Mesodermal cell (in vitro differentiated cells): ENCODE data around the gene GNAO1.

ENCODE experiments used
- H3K27ac ChIP-seq: 2 replicates; pipeline ENCODE4 v1.7.0; 2013; ENCODE audit warnings: mild to moderate bottlenecking, low read depth, low read length, moderate library complexity; ENCODE audit not compliant: severe bottlenecking
- H3K36me3 ChIP-seq: 2 replicates; pipeline ENCODE4 v1.7.1; 2013; ENCODE audit warnings: mild to moderate bottlenecking, low read length, moderate library complexity; ENCODE audit not compliant: control insufficient read depth, insufficient read depth
- H3K4me1 ChIP-seq: one replicate; pipeline ENCODE4 v1.7.1; 2013; ENCODE audit warnings: mild to moderate bottlenecking, low read length; ENCODE audit not compliant: insufficient read depth, control insufficient read depth, poor library complexity, severe bottlenecking
- H3K4me3 ChIP-seq: 2 replicates; pipeline ENCODE4 v1.7.0; 2013; ENCODE audit warnings: low read length, control low read depth, mild to moderate bottlenecking; ENCODE audit not compliant: insufficient read depth, poor library complexity, severe bottlenecking; ENCODE audit errors: extremely low read depth
- H3K9me3 ChIP-seq: 2 replicates; pipeline ENCODE4 v1.7.1; 2013; ENCODE audit warnings: mild to moderate bottlenecking, low read length, moderate library complexity; ENCODE audit not compliant: control insufficient read depth
- WGBS, 2 experiments: methylation state at CpG; one replicate each; pipeline ENCODE4 v1.1.5; 2013; ENCODE audit warnings: missing lambda C conversion rate in 2 of 2; ENCODE audit not compliant: insufficient coverage in 2 of 2; 5-methylcytosine and 5-hydroxymethylcytosine counted together

GNAO1 gene

GRCh38 chr16:56340864-56341365, 149.6 kb downstream of the GNAO1 start:
- Histone ChIP-seq H3K9me3 (no peaks in the 10 kb centered on the region), H3K36me3 (no peaks in the 10 kb centered on the region), H3K4me1 (no peaks in the 10 kb centered on the region), H3K27ac (no peak overlapping the region), H3K4me3 (no peak overlapping the region)
- WGBS, 2 experiments: 88 to 95% methylated on average over 13 to 16 of the region's 17 CpGs

DNA sequence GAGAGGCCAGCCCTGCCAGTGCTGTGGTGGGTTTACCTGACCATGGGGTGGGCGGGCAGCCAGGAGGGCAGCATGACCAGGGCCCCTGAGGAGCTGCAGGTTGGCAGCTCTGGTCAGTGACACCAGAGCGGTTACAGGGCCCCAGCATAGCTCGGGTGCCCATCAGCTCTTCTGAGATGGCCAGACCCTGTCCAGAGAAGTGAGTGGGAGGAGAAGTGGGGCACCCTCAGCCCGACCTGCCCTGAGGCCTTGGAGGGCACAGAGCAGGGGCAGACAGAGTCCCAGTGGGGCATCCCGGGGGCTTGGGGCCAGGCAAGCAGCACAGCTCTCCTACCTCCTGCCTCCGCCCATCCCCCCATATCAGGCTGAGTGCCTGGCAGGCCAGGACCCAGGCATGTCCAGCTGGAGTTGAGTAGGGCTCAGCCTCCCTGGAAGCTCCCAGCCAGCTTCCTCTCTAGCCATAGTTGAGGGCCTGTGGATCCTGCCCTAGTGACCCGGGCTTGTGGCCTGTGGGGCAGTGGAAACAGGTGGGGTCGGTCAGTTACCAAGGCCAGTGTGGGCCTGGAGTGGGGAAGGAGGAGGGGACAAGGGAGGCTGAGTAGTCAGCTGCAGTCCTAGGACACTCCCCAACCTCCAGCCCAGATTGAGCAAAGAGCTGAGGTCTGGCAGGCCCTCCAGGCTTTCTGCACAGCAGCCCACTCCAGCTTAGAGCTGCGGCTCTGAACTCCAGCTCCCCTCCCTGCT, 150.5 kb downstream of the GNAO1 start:
- Histone ChIP-seq H3K9me3 (no peaks in the 10 kb centered on the region), H3K36me3 (no peaks in the 10 kb centered on the region), H3K4me3 (no peak overlapping the region), H3K4me1 (no peaks in the 10 kb centered on the region), H3K27ac (no peak overlapping the region)
- 83 to 89% methylated on average over 6 to 8 of the region's 9 CpGs for WGBS, 2 experiments

DNA sequence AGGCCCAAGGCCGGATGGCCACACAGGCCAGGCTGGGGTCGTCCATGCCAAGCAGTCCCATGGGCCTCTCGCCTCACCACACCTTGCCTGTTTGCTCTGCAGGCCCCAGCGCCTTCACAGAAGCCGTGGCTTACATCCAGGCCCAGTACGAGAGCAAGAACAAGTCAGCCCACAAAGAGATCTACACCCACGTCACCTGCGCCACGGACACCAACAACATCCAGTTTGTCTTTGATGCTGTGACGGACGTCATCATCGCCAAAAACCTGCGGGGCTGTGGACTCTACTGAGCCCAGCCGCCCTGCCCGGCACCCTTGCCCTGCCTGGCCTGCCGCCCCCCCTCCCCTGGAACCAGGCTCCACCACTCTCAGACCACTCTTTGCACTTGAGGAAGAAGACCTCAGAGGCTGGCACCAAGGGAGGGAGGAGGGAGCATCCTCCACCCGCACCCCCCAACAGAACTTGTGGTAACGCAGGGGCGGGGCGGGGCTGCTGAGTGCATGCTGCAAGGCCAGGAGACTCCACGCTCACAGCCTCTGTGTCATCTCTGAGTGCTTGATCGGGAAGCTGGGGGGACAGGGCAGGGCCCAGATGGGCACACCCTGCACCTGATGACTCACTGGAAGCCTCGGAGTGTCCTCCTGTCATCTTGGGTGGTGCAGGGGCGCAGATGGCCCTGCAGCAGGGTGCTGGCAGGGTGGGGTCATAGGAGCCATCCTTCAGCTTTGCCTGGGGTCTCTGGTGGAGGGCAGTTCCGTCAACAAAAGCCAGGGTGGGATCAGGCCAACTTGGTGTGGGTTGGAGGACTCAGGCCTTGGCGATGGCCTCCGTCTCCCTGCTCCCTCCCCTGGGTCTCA, 152.6 kb downstream of the GNAO1 start:
- Histone ChIP-seq H3K27ac (no peak overlapping the region), H3K36me3 (no peaks in the 10 kb centered on the region), H3K4me3 (no peak overlapping the region), H3K4me1 (no peaks in the 10 kb centered on the region), H3K9me3 (no peaks in the 10 kb centered on the region)
- WGBS, 2 experiments: 95 to 97% methylated on average over 16 to 22 of the region's 27 CpGs

DNA sequence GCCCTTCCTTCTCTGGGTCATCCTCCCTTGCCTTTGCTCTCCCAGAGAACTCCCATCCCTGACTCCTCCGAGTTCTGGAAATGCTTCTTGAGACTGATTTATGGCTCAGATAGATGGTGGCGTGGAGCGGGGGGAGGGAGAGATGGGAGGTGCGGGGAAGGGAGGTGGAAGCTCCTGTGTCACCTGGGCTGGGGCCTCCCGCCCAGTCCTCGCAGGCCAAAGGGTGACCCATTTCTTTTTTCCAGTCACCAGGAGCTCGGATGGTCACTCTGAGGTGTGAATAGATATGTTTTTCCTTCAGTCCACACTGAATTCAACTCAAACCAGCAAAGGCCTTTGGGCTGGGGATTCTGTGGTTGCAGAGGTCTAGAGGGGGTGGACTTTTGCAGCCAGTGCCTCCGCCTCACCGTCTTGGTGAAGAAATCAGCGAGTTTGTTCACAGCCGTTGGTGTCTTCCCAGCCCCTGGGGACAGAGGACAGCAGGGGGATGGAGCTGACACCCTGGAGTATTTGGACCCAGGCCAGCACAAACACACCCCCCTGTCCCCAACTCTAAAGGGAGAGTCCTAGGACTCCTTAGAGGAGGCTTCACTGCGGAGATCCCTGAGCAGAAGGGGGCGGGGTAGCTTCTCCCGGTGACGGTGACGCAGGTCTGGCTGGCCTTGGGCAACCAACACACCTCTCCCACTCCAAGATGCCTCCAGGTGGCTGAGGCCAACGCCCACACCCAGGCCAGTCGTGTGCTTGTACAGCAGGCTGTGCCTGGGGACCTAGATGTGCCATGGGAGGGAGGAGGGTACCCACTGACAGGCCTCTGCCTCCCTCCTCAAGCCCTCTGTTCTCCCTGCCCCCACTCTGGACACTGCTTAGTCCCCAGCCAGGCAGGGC, 153.5 kb downstream of the GNAO1 start:
- Histone ChIP-seq H3K27ac (no peak overlapping the region), H3K9me3 (no peaks in the 10 kb centered on the region), H3K4me1 (no peaks in the 10 kb centered on the region), H3K4me3 (no peak overlapping the region), H3K36me3 (no peaks in the 10 kb centered on the region)
- 77 to 85% methylated on average over 12 to 14 of the region's 18 CpGs for WGBS, 2 experiments

DNA sequence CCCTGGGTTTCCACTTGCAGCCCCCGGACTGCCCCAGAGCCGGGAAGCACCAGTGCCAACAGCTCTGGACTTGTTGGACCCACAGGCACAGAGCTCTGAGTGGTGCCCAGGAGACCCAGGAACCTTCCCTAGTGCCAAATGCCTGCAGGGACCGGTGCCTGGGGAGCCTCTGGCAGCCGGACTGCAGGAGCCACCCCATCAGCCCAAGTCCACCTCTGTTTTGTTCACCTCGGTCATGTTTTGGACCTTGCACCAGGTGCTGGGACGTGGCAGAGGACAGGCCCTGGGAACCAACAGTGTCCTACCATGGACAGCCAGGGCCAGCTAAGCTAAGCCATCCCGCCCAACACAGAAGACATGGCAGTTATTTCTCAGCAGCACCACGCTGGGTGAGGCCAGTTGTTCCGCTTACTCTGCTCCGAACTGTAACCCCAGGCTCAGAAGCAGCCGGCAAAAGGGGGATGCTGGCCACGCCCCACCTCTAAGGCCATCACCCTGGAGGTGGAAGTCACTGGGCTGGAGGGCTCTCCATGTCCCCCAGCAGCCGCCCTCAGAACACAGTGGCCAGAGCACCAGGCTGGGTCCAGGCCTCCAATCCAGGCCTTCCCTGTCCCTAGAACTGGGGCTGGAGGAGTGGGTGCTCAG, 154.2 kb downstream of the GNAO1 start:
- no peaks in the 10 kb centered on the region for H3K4me1 ChIP-seq
- no peak overlapping the region for H3K27ac ChIP-seq
- 93% methylated on average over 12 of the region's 13 CpGs for WGBS, 2 experiments
- H3K9me3 ChIP-seq: no peaks in the 10 kb centered on the region
- H3K4me3 ChIP-seq: no peak overlapping the region
- no peaks in the 10 kb centered on the region for H3K36me3 ChIP-seq

GRCh38 chr16:56346131-56346890, 155.0 kb downstream of the GNAO1 start:
- Histone ChIP-seq H3K4me1 (no peaks in the 10 kb centered on the region), H3K4me3 (no peak overlapping the region), H3K27ac (no peak overlapping the region), H3K9me3 (no peaks in the 10 kb centered on the region), H3K36me3 (no peaks in the 10 kb centered on the region)
- WGBS, 2 experiments: 94 to 97% methylated on average over 13 to 14 of the region's 15 CpGs

DNA sequence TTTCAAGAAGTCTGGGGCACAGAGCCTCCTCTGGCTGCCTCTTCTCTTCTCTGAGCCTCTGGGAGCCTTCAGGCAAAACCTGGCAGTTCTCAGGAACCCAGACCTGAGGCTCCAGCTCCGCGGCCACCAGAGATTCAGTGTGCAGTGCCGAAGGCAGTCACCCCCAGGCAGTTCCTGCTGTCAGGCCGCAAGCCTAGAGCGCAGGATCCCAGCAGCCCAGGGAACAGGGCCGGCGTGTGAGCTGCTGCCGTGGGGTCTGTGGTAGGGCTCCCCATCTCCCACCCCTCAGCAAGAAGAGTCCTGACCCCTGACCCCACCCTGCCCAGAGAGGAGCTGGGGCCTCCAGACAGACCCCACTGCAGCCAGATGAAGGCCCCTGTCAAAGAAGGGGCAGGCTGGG, 155.9 kb downstream of the GNAO1 start:
- no peaks in the 10 kb centered on the region for H3K36me3 ChIP-seq
- no peaks in the 10 kb centered on the region for H3K9me3 ChIP-seq
- H3K4me3 ChIP-seq: no peak overlapping the region
- H3K4me1 ChIP-seq: no peaks in the 10 kb centered on the region
- no peak overlapping the region for H3K27ac ChIP-seq
- 73 to 89% methylated on average over 3 to 7 of the region's 8 CpGs for WGBS, 2 experiments

- Histone ChIP-seq H3K36me3 (no peaks in the 10 kb centered on the region), H3K4me3 (no peak overlapping the region), H3K9me3 (no peaks in the 10 kb centered on the region), H3K4me1 (no peaks in the 10 kb centered on the region), H3K27ac (no peak overlapping the region)
- WGBS, 2 experiments: 81% methylated on average over 5 of the region's 11 CpGs; no CpG with 5 or more reads in 1 of the 2 experiments
Observed at GRCh38 chr16:56347670-56348069, 156.4 kb downstream of the GNAO1 start.

DNA sequence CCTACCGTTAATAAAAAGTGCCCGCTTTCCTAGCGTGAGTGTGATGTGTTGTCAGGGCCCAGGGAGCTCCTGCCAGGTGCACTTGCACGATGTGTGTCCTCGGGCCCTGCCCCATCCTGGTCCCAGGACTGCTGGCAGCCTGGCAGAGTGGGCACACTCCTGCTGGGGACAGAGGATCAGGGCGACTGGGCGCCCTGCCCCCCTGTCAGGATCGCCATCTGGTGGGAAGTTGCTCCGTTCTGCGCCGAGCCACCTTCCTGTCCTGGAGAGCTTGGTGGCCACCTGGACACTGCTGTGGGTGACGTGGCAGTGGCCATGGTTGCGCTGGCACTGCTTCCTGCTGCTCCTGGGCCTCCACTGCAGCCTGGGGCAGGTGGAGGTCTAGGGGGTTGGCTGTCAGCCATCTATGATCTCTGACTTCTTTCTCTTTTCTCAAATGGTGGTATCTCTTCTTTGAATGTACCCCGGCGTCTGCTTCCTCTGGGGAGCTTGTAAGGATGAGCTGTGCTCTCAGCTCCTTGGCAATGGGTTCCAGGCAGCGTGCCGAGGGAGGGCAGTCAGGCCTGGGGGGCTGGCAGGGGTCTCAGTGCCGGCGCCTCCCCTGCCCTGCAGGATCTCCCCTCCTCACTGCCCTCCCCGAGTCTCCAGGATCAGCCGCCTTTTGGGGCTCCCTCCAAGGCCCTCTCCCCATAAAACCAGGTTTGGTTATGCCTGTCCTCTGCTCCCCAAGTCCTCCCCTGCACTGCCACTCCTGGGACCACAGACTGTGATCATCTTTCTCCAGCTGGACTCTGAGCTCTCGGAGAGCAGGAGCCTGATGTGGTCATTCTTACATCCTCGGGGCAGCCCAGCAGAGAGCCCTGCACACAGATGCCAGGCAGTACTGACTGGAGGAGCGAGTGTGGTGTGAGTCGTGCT, 157.1 kb downstream of the GNAO1 start:
- Histone ChIP-seq H3K27ac (no peak overlapping the region), H3K9me3 (no peaks in the 10 kb centered on the region), H3K4me1 (no peaks in the 10 kb centered on the region), H3K4me3 (no peak overlapping the region), H3K36me3 (no peaks in the 10 kb centered on the region)
- 91 to 94% methylated on average over 20 to 25 of the region's 25 CpGs for WGBS, 2 experiments
